Activated CD4-positive, alpha-beta T cell treated with anti-CD3 and anti-CD28 coated beads, Interleukin-2, amount 50 U/mL, for 24 hours (primary cell): Measurements from ENCODE around the gene RAP2A.

Experiments used
- DNase-seq, 2 donors: peaks; one replicate each; pipeline ENCODE4 v3.0.0-alpha.2; 2020; ENCODE audit warnings: low read depth in 1 of 2, low spot score in 1 of 2

Gene RAP2A

DNA sequence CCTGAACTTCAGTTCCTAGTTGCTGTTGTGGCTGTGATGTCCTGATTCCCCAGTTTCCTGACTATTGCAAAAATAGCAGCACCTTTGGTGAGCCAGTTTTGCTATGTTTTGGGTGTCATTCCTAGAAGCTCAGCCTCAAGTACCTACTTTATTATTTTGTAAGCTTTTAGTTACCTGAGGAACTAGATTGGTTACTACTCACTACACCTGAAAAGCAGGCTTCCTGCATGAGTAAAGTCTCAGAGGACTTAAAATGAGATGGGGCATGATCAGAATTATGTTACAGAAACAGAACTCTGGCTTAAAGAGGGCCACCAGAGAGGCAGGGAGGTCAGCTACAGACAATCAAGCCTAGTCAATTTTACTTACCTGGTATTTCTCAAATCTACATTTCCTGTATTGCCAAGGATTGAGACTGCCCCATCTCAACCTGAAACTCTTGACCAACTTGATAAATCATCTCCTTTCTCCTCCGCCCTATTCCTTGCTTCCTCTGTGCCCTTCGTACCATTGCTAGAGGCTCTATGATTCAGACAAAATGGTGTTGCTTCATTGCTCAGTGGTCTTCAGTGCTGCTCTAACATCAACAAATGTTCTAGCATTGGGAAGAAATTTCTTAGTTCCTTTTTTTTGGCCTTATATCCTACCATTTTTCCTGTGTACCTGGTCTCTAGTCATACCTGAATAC is 58.9 kb downstream of the RAP2A start:
- no peak for DNase-seq

DNA sequence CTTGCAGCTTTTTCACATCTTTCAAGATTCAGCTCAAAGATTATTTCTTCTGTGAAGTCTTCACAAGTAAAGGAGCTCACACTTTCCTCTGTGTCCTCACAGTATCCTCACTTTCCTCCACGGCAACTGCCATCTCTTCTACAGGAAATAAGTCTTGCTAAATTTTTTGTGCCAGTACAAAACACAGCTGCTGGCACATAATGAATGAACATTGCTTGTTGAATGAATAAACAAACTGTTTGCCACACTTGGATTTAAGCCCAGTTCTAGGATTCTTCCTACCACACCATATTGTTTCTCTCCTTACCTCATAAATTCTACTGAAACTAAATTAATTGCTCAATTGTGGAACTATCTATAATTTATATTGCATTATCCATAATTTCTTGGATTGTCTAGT is 59.5 kb downstream of the RAP2A start:
- no peak for DNase-seq

DNA sequence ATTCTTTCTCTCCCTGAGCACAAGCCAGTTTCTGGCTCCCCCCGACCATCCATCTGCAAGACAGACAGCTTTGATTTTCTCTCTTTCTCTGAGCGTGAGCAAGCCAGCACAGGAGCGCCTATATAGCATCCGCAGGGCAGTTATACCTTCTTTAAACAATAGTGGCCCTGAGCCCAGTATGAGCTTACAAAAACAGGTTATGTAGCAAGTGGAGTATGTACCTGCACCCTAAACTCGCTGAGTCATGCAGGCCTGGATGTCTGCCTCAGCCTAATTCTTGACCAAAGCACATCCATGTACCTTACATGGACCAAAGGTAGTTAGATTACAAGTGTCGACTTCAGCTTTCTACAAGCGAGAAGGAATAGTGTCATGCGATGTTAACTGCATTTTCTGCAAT is 61.7 kb downstream of the RAP2A start:
- DNase-seq = no peak

- no peak for DNase-seq
These were observed 62.5 kb downstream of the RAP2A start for GRCh38 chr13:97496511-97496910.

DNA sequence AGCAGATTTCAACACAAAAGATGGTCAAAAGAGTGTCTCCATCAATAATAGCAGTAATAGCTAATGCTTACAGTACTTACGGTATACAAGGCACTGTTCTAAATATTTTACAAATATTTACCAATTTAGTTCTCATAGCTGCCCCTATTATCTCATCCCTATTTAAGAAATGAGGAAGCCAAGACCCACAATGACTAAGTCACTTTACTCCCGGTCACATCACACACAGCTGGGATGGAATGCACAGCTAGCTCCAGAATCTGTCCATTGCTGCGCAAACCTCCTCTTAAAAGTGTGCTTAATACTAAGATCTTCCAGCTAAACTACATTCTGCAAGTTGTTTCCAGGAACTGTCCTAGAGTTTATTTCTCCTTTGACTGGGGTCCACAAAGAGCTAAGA is 63.4 kb downstream of the RAP2A start:
- no peak for DNase-seq

- no peak for DNase-seq
These were observed 64.5 kb downstream of the RAP2A start for GRCh38 chr13:97498419-97498818.

- DNase-seq = no peak
These were observed 65.2 kb downstream of the RAP2A start for GRCh38 chr13:97499181-97499580.

DNA sequence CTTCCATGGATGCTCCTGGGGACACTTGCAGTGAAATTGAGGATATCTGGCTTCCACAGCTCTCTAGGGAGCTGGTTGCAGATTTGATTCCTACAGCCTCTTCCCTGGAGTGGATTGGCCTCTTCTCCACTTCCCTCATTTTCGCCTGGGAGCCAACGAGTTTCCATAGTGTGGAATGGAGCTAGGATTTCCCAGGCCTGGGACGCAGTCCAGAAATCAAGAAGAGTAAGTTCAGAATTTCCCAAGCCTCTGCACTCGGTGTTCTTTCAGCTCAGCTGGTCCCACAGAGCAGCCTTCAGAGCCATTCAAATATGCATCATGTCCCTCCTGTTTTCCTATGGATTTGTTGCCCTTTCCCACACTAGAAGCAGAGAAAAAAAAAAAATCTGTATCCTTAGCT is 68.2 kb downstream of the RAP2A start:
- no peak for DNase-seq

DNA sequence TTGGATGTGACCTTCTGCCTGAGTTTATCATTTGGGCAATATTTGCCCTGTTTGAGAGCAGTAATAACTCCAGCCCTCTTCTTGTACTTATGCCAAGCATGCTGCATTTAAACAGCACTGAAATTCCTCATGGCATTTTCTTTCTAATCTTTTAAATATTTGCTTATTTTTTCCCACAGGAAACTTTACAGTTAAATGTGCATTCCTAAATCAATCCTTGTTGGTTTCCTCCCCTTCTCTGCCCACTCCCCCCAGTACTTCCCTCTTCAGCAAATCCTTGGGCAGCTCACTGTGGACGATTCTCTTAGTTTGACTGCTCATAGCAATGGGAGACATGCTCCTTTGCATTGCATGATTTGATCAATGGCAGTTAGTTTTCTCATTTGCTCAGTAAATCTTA is 68.7 kb downstream of the RAP2A start:
- no peak for DNase-seq

GRCh38 chr13:97505017-97505416 is 71.0 kb downstream of the RAP2A start:
- no peak for DNase-seq

- no peak for DNase-seq
These were observed 72.5 kb downstream of the RAP2A start for GRCh38 chr13:97506511-97506910.

DNA sequence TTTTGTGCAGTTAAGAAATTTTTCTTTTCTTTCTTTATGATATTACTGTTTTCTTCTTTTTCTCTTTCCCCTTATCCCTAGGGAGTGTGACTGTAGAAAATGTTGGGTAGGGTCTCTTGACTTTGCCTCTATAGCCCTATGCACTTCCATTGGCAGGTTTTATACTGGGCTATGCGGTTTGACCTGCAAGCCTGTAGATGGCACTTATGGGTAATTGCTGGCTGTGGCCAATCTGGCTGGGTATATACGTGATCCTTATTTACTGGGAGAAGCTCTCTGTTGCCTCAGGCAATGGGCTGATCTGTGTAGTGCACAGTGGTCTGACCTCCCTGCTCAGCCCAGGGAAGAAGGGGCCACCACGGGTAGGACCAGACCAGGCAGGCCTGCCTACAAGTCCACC is 78.8 kb downstream of the RAP2A start:
- DNase-seq = no peak

- DNase-seq = no peak
These were observed 81.7 kb downstream of the RAP2A start for GRCh38 chr13:97515643-97516042.

GRCh38 chr13:97517967-97518366 is 84.0 kb downstream of the RAP2A start:
- no peak for DNase-seq
